Lower lobe of right lung (tissue), 2 donors: Measurements from ENCODE around the gene ZNF354C. TPM values are rescaled to one million over a fixed set of nuclear protein-coding genes. Genes with fewer than 3 reads are reported as not detected.
"Not testable (repeated sequence)": the region's sequence is repeated elsewhere in the genome, so short reads cannot be mapped to it uniquely, and the experiment has no call there.

Experiments used
- ATAC-seq, 2 donors: fragments of 200-7000 bp; cut with Tn5 transposase; one replicate each; pipeline ENCODE4 v1.9.1; 2020 to 2022; ENCODE audit warnings: mild to moderate bottlenecking in 2 of 2, moderate library complexity in 2 of 2
- DNase-seq: peaks from one replicate; pipeline ENCODE4 v3.0.0-alpha.2; 2020
- H3K27ac ChIP-seq: fragments of 200-600 bp; one replicate; pipeline ENCODE4 v1.8.0; 2022
- H3K27me3 ChIP-seq: fragments of 200-600 bp; one replicate; pipeline ENCODE4 v1.8.0; 2022; ENCODE audit warnings: low read depth
- H3K36me3 ChIP-seq: fragments of 200-600 bp; one replicate; pipeline ENCODE4 v1.8.0; 2022; ENCODE audit warnings: mild to moderate bottlenecking
- H3K4me1 ChIP-seq: fragments of 200-600 bp; one replicate; pipeline ENCODE4 v1.8.0; 2022
- H3K4me3 ChIP-seq: fragments of 200-600 bp; one replicate; pipeline ENCODE4 v1.8.0; 2022; ENCODE audit warnings: mild to moderate bottlenecking
- H3K9me3 ChIP-seq: fragments of 200-600 bp; one replicate; pipeline ENCODE4 v1.8.0; 2022
- intact Hi-C: fragments of 100-400 bp; cut with DNase I; formaldehyde crosslinking; loops from one replicate; pipeline ENCODE4 v1.11.0; 2022
- total RNA-seq: library from RNA; stranded (reverse); fragmentation: NEBNext Ultra II Directional; extraction: Animal tissue kit (Norgen Biotek cat#: 25700); gene quantifications from one replicate; pipeline ENCODE4 v1.2.1, GENCODE V29; 2021
- TF ChIP-seq, protein P1 (sequence below): fragments of 200-600 bp; IDR thresholded peaks from one replicate; pipeline ENCODE4 v1.8.0; 2022; ENCODE audit warnings: antibody characterized with exemption, mild to moderate bottlenecking
- donor health status: DM: no; HTN: yes; CAD: no; lungs with severe emphysema.

ZNF354C gene
- total RNA-seq, 1 donor from 2014 or later, result 6.7 TPM

DNA sequence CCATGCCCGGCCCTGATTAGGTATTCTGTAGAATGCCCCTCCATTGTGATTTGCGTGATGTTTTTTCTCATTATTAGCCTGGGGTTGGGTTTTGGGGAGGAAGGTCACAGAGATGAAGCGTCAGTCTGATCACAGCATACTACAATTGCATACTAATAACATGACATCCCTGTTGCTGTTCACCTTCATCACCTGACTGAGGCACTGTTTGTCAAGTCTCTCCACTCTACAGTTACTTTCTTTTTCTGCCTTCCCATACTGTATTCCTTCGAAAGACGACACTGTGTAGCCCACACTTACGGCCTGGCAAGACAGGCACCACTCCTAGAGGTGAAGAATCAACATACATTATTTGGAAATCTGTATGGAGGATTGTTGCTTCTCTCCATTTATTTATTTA is 5.5 kb downstream of the ZNF354C start:
- no peak for ATAC-seq
- H3K9me3 ChIP-seq, result peaks cover 68% of the 10 kb centered on the region

DNA sequence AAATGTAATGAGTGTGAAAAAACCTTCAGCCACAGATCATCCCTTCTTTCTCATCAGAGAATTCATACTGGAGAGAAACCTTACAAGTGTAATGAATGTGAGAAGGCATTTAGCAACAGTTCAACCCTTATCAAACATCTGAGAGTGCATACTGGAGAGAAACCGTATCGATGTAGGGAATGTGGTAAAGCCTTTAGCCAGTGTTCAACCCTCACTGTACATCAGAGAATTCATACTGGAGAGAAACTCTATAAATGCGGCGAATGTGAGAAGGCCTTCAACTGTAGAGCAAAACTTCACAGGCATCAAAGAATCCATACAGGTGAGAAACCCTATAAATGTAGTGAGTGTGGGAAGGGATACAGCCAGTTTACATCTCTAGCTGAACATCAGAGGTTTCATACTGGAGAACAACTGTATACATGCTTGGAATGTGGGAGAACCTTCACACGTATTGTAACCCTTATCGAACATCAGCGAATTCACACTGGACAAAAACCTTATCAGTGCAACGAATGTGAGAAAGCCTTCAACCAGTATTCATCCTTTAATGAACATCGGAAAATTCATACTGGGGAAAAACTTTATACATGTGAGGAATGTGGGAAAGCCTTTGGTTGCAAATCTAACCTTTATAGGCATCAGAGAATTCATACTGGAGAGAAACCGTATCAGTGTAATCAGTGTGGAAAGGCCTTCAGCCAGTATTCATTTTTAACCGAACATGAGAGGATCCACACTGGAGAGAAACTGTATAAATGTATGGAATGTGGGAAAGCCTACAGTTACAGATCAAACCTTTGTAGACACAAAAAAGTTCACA is 19.2 kb downstream of the ZNF354C start:
- TF ChIP-seq, protein P1, sequence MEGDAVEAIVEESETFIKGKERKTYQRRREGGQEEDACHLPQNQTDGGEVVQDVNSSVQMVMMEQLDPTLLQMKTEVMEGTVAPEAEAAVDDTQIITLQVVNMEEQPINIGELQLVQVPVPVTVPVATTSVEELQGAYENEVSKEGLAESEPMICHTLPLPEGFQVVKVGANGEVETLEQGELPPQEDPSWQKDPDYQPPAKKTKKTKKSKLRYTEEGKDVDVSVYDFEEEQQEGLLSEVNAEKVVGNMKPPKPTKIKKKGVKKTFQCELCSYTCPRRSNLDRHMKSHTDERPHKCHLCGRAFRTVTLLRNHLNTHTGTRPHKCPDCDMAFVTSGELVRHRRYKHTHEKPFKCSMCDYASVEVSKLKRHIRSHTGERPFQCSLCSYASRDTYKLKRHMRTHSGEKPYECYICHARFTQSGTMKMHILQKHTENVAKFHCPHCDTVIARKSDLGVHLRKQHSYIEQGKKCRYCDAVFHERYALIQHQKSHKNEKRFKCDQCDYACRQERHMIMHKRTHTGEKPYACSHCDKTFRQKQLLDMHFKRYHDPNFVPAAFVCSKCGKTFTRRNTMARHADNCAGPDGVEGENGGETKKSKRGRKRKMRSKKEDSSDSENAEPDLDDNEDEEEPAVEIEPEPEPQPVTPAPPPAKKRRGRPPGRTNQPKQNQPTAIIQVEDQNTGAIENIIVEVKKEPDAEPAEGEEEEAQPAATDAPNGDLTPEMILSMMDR, result no peak
- Histone ChIP-seq H3K4me3 (no peak overlapping the region), H3K27ac (no peak overlapping the region), H3K4me1 (no peaks in the 10 kb centered on the region), H3K36me3 (peaks cover 37% of the 10 kb centered on the region), H3K9me3 (peaks cover 100% of the 10 kb centered on the region), H3K27me3 (no peaks in the 10 kb centered on the region)
- intact Hi-C loops, result no loop called here
- ATAC-seq, result no peak
- DNase-seq, result no peak

More for the DNA sequence above, 5.5 kb downstream of the ZNF354C start:
- Histone ChIP-seq H3K36me3 (peaks cover 34% of the 10 kb centered on the region), H3K27me3 (no peaks in the 10 kb centered on the region), H3K27ac (no peak overlapping the region), H3K4me1 (peaks cover 11% of the 10 kb centered on the region), H3K4me3 (no peak overlapping the region)
- intact Hi-C loops, result no loop called here
- TF ChIP-seq, protein P1, result no peak
- DNase-seq, result no peak

DNA sequence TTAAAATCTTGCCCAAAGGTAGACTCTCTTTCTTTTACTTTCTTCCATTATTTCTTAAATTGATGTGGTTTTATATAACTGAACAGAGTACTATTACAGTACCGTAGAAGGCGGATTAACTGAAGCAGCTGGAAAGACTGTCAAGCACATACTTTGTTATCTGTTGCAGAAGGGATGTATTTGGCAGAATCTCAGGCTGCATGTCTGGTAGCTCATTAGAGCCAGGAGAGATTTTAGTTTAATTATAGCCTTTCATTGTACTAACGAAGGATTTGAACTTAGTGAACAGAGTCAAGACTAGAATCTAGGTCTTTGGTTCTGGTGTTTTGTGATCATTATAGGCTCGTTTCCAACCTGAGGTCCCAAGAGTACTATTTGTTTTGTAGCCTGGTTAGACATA is 20.6 kb downstream of the ZNF354C start:
- H3K9me3 ChIP-seq, result peaks cover 100% of the 10 kb centered on the region
- intact Hi-C loops, result no loop called here
- no peaks in the 10 kb centered on the region for H3K27me3 ChIP-seq
- peaks cover 37% of the 10 kb centered on the region for H3K36me3 ChIP-seq
- TF ChIP-seq, protein P1, result no peak
- no peak overlapping the region for H3K4me3 ChIP-seq
- no peak for DNase-seq
- H3K27ac ChIP-seq, result no peak overlapping the region
- no peaks in the 10 kb centered on the region for H3K4me1 ChIP-seq
- ATAC-seq, result no peak

DNA sequence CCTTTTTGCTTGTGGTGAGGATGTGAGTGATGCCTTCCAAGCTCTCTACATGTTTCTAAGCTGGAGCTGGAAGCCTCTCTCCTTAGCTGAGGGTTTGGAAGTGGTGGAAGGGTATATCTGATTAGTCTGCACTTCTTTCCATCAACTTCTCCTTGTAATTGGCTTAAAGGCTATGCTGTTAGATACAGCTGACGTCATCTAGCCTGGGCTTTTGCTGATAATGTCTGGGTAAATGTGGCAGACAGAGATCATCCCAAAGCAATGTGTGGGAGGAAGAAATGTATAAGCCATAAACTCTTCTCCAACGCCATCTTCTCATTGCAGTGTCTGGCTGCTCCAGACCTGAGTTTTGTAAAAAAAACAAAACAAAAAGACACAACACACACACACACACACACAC is 29.3 kb downstream of the ZNF354C start:
- intact Hi-C loops, result no loop called here
- Histone ChIP-seq H3K27me3 (no peaks in the 10 kb centered on the region), H3K4me1 (no peaks in the 10 kb centered on the region), H3K36me3 (no peaks in the 10 kb centered on the region), H3K4me3 (no peak overlapping the region), H3K27ac (no peak overlapping the region), H3K9me3 (peaks cover 100% of the 10 kb centered on the region)
- ATAC-seq (no peak), DNase-seq (no peak)
- TF ChIP-seq, protein P1, result no peak

DNA sequence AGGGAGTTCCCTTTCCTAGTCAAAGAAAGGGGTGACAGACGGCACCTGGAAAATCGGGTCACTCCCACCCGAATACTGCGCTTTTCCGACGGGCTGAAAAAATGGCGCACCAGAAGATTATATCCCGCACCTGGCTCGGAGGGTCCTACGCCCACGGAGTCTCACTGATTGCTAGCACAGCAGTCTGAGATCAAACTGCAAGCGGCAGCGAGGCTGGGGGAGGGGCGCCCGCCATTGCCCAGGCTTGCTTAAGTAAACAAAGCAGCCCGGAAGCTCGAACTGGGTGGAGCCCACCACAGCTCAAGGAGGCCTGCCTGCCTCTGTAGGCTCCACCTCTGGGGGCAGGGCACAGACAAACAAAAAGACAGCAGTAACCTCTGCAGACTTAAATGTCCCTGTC is 41.1 kb downstream of the ZNF354C start:
- ATAC-seq, H3K27me3 ChIP-seq, H3K27ac ChIP-seq, intact Hi-C loops, H3K4me1 ChIP-seq, H3K4me3 ChIP-seq, H3K36me3 ChIP-seq, DNase-seq: not testable (repeated sequence)
- H3K9me3 ChIP-seq, result peaks cover 47% of the 10 kb centered on the region

DNA sequence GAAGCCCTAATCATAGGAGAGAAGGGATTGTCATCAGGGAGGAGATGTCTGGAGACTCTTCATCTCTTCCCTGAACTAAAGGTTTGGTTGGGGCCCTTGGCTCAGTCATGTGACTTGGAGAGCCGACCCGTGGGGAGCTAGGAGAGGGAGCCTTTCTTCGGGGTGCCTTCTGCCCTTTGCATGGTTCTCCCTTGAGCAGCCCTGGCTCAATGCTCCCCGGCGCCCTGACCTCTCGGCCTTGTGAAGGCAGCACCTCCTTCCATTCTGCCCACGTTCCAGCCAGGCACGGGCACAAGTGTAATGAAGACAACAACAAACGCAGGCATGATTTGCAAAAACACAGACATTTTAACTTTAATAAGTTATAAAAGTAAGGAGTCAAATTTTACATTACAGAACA is 50.4 kb downstream of the ZNF354C start:
- no peak overlapping the region for H3K4me3 ChIP-seq

More for the DNA sequence above, 50.4 kb downstream of the ZNF354C start:
- intact Hi-C loops, result no loop called here
- Histone ChIP-seq H3K36me3 (no peaks in the 10 kb centered on the region), H3K27ac (no peak overlapping the region), H3K27me3 (no peaks in the 10 kb centered on the region), H3K9me3 (peaks cover 63% of the 10 kb centered on the region), H3K4me1 (no peaks in the 10 kb centered on the region)
- DNase-seq (no peak), ATAC-seq (no peak)
- TF ChIP-seq, protein P1, result no peak
